Body of pancreas (tissue), 4 donors: ENCODE data around the gene USP32. TPM values are rescaled to one million over a fixed set of nuclear protein-coding genes. Genes with fewer than 3 reads are reported as not detected.

Experiments
- ATAC-seq: fragments of 150-250 bp; one replicate; pipeline ENCODE4 v1.9.1; 2016
- DNase-seq, 4 donors: peaks; one replicate each; pipeline ENCODE4 v3.0.0-alpha.2; 2019
- H3K27ac ChIP-seq, 4 donors: fragments of 200-600 bp; sonication (generic); 1 replicate in 3 of 4; 2 replicates in 1 of 4; pipeline versions ENCODE4 v1.5.1 to v1.6.1; 2016 to 2019; ENCODE audit warnings: mild to moderate bottlenecking in 1 of 4, mixed read lengths in 1 of 4, moderate library complexity in 1 of 4
- H3K27me3 ChIP-seq, 2 donors: fragments of 200-600 bp; sonication (generic); one replicate each; pipeline ENCODE4 v1.6.0; 2016; ENCODE audit warnings: mild to moderate bottlenecking in 1 of 2
- H3K36me3 ChIP-seq, 2 donors: fragments of 200-600 bp; sonication (generic); replicated peaks in 1 of 2; 2 replicates each; pipeline ENCODE4 v1.5.1; 2016; ENCODE audit warnings: low read depth in 2 of 2; ENCODE audit not compliant: insufficient read depth in 1 of 2
- H3K4me1 ChIP-seq: fragments of 200-600 bp; sonication (generic); one replicate; pipeline ENCODE4 v1.6.0; 2016
- H3K4me3 ChIP-seq, 2 donors: fragments of 200-600 bp; sonication (generic); 1 replicate in 1 of 2; 2 replicates in 1 of 2; pipeline ENCODE4 v1.5.1; 2016 to 2019
- H3K9me3 ChIP-seq, 3 donors: fragments of 200-600 bp; sonication (generic); 1 replicate in 2 of 3; 2 replicates in 1 of 3; pipeline ENCODE4 v1.5.1; 2016
- POLR2A ChIP-seq, 3 donors: fragments of 450-650 bp; IDR thresholded peaks; one replicate each; pipeline ENCODE4 v1.6.1; 2016; ENCODE audit warnings: antibody characterized with exemption in 3 of 3, mild to moderate bottlenecking in 2 of 3
- WGBS, 2 donors: methylation state at CpG; one replicate each; pipeline ENCODE4 v1.1.5; 2017; 5-methylcytosine and 5-hydroxymethylcytosine counted together
- intact Hi-C: fragments of 100-400 bp; cut with DNase I; formaldehyde crosslinking; loops from one replicate; pipeline ENCODE4 v1.15.1; 2023
- total RNA-seq, 2 donors: library from RNA; depleted of rRNA; stranded (reverse); fragments of >200 nt; gene quantifications; one replicate each; pipeline ENCODE4 v1.1.0, GENCODE V29; 2016
- TF ChIP-seq, protein P1 (sequence below), 7 experiments: fragments of 450-650 bp in 4 of 7; fragments of 200-600 bp in 3 of 7; sonication (generic) in 3 of 7; IDR thresholded peaks; one replicate each; pipeline ENCODE4 v1.5.1; 2016 to 2019; ENCODE audit warnings: antibody characterized with exemption in 7 of 7

USP32 gene
- total RNA-seq, 2 donors from 2014 or later = 15.8 to 19.7 TPM

GRCh38 chr17:60154616-60155426 is 237.1 kb downstream of the USP32 start:
- no peak for ATAC-seq
- intact Hi-C loops = no loop called here

GRCh38 chr17:60153606-60154390 is 238.1 kb downstream of the USP32 start:
- no peaks in the 10 kb centered on the region for H3K36me3 ChIP-seq
- H3K4me1 ChIP-seq = peaks cover 55% of the 10 kb centered on the region
- no peak overlapping the region for H3K4me3 ChIP-seq
- TF ChIP-seq POLR2A (IDR thresholded peaks at IDR 0.05) = no peak
- TF ChIP-seq, protein P1, sequence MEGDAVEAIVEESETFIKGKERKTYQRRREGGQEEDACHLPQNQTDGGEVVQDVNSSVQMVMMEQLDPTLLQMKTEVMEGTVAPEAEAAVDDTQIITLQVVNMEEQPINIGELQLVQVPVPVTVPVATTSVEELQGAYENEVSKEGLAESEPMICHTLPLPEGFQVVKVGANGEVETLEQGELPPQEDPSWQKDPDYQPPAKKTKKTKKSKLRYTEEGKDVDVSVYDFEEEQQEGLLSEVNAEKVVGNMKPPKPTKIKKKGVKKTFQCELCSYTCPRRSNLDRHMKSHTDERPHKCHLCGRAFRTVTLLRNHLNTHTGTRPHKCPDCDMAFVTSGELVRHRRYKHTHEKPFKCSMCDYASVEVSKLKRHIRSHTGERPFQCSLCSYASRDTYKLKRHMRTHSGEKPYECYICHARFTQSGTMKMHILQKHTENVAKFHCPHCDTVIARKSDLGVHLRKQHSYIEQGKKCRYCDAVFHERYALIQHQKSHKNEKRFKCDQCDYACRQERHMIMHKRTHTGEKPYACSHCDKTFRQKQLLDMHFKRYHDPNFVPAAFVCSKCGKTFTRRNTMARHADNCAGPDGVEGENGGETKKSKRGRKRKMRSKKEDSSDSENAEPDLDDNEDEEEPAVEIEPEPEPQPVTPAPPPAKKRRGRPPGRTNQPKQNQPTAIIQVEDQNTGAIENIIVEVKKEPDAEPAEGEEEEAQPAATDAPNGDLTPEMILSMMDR (IDR thresholded peaks at IDR 0.05) = no peak
- ATAC-seq (no peak), DNase-seq (no peak)
- peaks cover 0 to 15% of the 10 kb centered on the region in 2 donors for H3K27me3 ChIP-seq
- peak overlapping the region in 1 of 4 donors; percentile 49 for H3K27ac ChIP-seq
- WGBS, 2 donors = 53 to 59% methylated on average over 11 of the region's 12 CpGs
- intact Hi-C loops = no loop called here
- H3K9me3 ChIP-seq = no peaks in the 10 kb centered on the region

More at GRCh38 chr17:60154616-60155426, 237.1 kb downstream of the USP32 start:
- H3K27ac ChIP-seq = peak overlapping the region in 2 of 4 donors; percentile 19 to 49
- H3K27me3 ChIP-seq = peaks cover 0 to 14% of the 10 kb centered on the region in 2 donors
- peaks cover 46% of the 10 kb centered on the region for H3K4me1 ChIP-seq
- no peak for TF ChIP-seq POLR2A (IDR thresholded peaks at IDR 0.05)
- TF ChIP-seq, protein P1 (IDR thresholded peaks at IDR 0.05) = no peak
- H3K36me3 ChIP-seq = no peaks in the 10 kb centered on the region
- no peaks in the 10 kb centered on the region for H3K9me3 ChIP-seq
- 69 to 71% methylated on average over 11 to 14 of the region's 14 CpGs for WGBS, 2 donors
- DNase-seq = peak in 2 of 4 donors; percentile 29 to 34
- H3K4me3 ChIP-seq = no peak overlapping the region

- intact Hi-C loops = no loop called here
- DNase-seq = no peak
- no peak for ATAC-seq
- WGBS, 2 donors = 16 to 19% methylated on average over 5 of the region's 5 CpGs
- Histone ChIP-seq H3K27ac (peak overlapping the region in 3 of 4 donors; percentile 42 to 83 (median 80)), H3K4me1 (peaks cover 80% of the 10 kb centered on the region), H3K36me3 (no peaks in the 10 kb centered on the region), H3K4me3 (no peak overlapping the region), H3K27me3 (peaks cover 0 to 15% of the 10 kb centered on the region in 2 donors), H3K9me3 (no peaks in the 10 kb centered on the region)
- TF ChIP-seq, protein P1 (IDR thresholded peaks at IDR 0.05) = no peak
- TF ChIP-seq POLR2A (IDR thresholded peaks at IDR 0.05) = no peak
Observed at GRCh38 chr17:60151355-60151754, 240.6 kb downstream of the USP32 start.

DNA sequence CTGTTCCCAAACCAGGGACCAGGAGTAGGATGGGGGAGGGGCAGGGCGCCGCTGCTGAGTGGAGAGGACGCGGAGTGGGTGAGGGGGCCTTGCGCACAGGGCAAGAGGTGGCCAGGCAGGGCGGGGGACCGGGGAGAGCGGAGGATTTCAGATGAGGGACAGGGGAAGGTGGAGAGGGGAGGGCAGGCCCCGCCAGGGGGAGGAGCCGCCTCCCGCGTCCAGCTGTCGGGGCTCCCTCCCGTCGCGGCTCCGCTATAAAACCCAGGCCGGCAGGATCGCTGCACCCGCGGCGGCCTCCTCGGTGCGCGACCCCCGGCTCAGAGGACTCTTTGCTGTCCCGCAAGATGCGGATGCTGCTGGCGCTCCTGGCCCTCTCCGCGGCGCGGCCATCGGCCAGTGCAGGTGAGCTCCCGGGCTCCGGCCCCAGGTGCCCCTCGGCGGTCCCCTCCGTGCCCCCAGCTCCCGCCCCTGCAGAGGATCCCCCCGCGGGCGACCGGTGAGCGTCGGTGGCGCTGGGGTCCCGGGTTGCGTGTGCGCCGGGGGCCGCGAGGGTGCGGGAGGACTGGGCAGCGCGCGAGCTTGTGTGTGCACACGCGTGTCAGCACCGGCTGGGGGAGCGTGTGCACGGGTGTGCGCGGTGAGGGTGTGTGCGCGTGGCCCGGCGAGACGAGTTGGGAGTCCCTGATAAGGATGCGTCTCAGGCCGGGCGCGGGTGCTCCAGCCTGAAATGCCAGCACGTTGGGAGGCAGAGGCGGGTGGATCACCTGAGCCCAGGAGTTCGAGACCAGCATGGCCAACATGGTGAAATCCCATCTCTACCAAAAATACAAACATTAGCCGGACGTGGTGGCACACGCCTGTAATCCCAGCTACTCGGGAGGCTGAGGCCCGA is 242.0 kb downstream of the USP32 start, which contains the start of gene CA4:
Gene CA4 (plus strand): TSS at position 283 of the 892 bp plus-strand sequence. CDS start 62 bp downstream, at position 345.
- peak; percentile 31 for ATAC-seq

More for the DNA sequence above, 242.0 kb downstream of the USP32 start, which contains the start of gene CA4:
- peak within 1 kb of the TSS in 3 of 4 donors; percentile 45 to 83 (median 80) for H3K27ac ChIP-seq
- peak in 3 of 4 donors; percentile 23 to 39 (median 36) for DNase-seq
- peaks cover 76% of the 10 kb centered on the region for H3K4me1 ChIP-seq
- TF ChIP-seq POLR2A (IDR thresholded peaks at IDR 0.05) = peak in 2 of 3 donors; percentile 14 to 24
- TF ChIP-seq, protein P1 (IDR thresholded peaks at IDR 0.05) = no peak
- H3K27me3 ChIP-seq = peaks cover 0 to 15% of the 10 kb centered on the region in 2 donors
- H3K9me3 ChIP-seq = no peaks in the 10 kb centered on the region
- intact Hi-C loops = no loop called here
- H3K4me3 ChIP-seq = peak within 1 kb of the TSS in 1 of 2 donors; percentile 2
- H3K36me3 ChIP-seq = no peaks in the 10 kb centered on the region
- 4% methylated on average over 45 to 46 of the region's 81 CpGs for WGBS, 2 donors
